ENCODE measurements around the gene PPM1A.

PPM1A gene

GRCh38 chr14:60327447-60328331, 78.7 kb downstream of the PPM1A start:
- DNase-seq: peak; percentile 12 to 27

- no peak for DNase-seq
Measured at GRCh38 chr14:60328583-60328982, 79.6 kb downstream of the PPM1A start.

- DNase-seq: no peak
Measured at GRCh38 chr14:60329274-60329673, 80.3 kb downstream of the PPM1A start.

GRCh38 chr14:60331201-60332045, 82.4 kb downstream of the PPM1A start:
- DNase-seq: peak; percentile 80

GRCh38 chr14:60332046-60332399, 83.0 kb downstream of the PPM1A start:
- no peak for DNase-seq

GRCh38 chr14:60332869-60333268, 83.8 kb downstream of the PPM1A start:
- DNase-seq: no peak

GRCh38 chr14:60339571-60339970, 90.5 kb downstream of the PPM1A start:
- DNase-seq: no peak

GRCh38 chr14:60343571-60344071, 94.6 kb downstream of the PPM1A start:
- DNase-seq: no peak

- no peak for DNase-seq
Measured at GRCh38 chr14:60344751-60345150, 95.7 kb downstream of the PPM1A start.

- no peak for DNase-seq
Measured at GRCh38 chr14:60346706-60347105, 97.7 kb downstream of the PPM1A start.

- DNase-seq: no peak
Measured at GRCh38 chr14:60348211-60348610, 99.2 kb downstream of the PPM1A start.

All from stimulated activated CD4-positive, alpha-beta T cell treated with anti-CD3 and anti-CD28 coated beads, Interleukin-2, amount 100 ng/mL, for 48 hours (primary cell).